OCI-LY3 (cell line): ENCODE results near the gene SKIDA1.

ENCODE experiments used
- H2AFZ ChIP-seq: fragments of 200-600, 300-600 bp; shearing (Covaris generic); 2 replicates; pipeline ENCODE4 v1.6.0; 2014; ENCODE audit warnings: antibody characterized with exemption, low read depth, low read length
- H3K27ac ChIP-seq: fragments of 200-600, 300-600 bp; sonication (generic); 2 replicates; pipeline ENCODE4 v1.5.1; 2014; ENCODE audit warnings: mild to moderate bottlenecking, low read length, moderate library complexity, mixed read lengths
- H3K27me3 ChIP-seq: fragments of 200-600, 300-600 bp; sonication (generic); 2 replicates; pipeline ENCODE4 v1.6.1; 2014; ENCODE audit warnings: low read depth, low read length, mixed read lengths
- H3K36me3 ChIP-seq: fragments of 200-600, 300-600 bp; sonication (generic); replicated peaks from 2 replicates; pipeline ENCODE3; 2014; ENCODE audit warnings: low read depth, low read length, mixed read lengths
- H3K4me1 ChIP-seq: fragments of 300-600, 200-600 bp; sonication (generic); 2 replicates; pipeline ENCODE4 v1.6.1; 2014; ENCODE audit warnings: low read length, mixed read lengths
- H3K4me2 ChIP-seq: fragments of 200-600, 300-600 bp; sonication (generic); 2 replicates; pipeline ENCODE4 v1.6.1; 2014; ENCODE audit warnings: low read length, mixed read lengths
- H3K4me3 ChIP-seq: fragments of 300-600, 200-600 bp; sonication (generic); 2 replicates; pipeline ENCODE4 v1.5.1; 2014; ENCODE audit warnings: antibody characterized with exemption, mild to moderate bottlenecking, low read length, moderate library complexity
- H3K79me2 ChIP-seq: fragments of 300-600, 200-600 bp; shearing (Covaris generic); 2 replicates; pipeline ENCODE4 v1.6.1; 2014; ENCODE audit warnings: mild to moderate bottlenecking, low read length, mixed read lengths
- H3K9ac ChIP-seq: fragments of 300-600, 200-600 bp; shearing (Covaris generic); 2 replicates; pipeline ENCODE4 v1.6.0; 2014; ENCODE audit warnings: mild to moderate bottlenecking, low read length, moderate library complexity
- H3K9me3 ChIP-seq: fragments of 200-600, 300-600 bp; shearing (Covaris generic); 2 replicates; pipeline ENCODE4 v1.6.1; 2014; ENCODE audit warnings: low read length, mixed read lengths; ENCODE audit not compliant: insufficient read depth
- H4K20me1 ChIP-seq: fragments of 200-600, 300-600 bp; sonication (generic); 2 replicates; pipeline ENCODE4 v1.6.1; 2016; ENCODE audit warnings: low read length, mixed read lengths; ENCODE audit not compliant: insufficient read depth
- CTCF ChIP-seq: fragments of 200-600, 300-600 bp; sonication (generic); IDR thresholded peaks from 2 replicates; pipeline ENCODE4 v1.5.1; 2014; ENCODE audit warnings: antibody characterized with exemption, low read length, low read depth
- EZH2phosphoT487 ChIP-seq: fragments of 200-600 bp; shearing (Covaris generic); IDR thresholded peaks from 2 replicates; pipeline ENCODE4 v1.6.1; 2018; ENCODE audit warnings: antibody characterized with exemption, mixed run types, low read depth

SKIDA1 gene

GRCh38 chr10:21495002-21495751 is 30.3 kb downstream of the SKIDA1 start:
- H2AFZ ChIP-seq, result no peak overlapping the region
- H3K4me1 ChIP-seq, result peaks cover 7% of the 10 kb centered on the region; the same call in 1 of the 2 replicates

DNA sequence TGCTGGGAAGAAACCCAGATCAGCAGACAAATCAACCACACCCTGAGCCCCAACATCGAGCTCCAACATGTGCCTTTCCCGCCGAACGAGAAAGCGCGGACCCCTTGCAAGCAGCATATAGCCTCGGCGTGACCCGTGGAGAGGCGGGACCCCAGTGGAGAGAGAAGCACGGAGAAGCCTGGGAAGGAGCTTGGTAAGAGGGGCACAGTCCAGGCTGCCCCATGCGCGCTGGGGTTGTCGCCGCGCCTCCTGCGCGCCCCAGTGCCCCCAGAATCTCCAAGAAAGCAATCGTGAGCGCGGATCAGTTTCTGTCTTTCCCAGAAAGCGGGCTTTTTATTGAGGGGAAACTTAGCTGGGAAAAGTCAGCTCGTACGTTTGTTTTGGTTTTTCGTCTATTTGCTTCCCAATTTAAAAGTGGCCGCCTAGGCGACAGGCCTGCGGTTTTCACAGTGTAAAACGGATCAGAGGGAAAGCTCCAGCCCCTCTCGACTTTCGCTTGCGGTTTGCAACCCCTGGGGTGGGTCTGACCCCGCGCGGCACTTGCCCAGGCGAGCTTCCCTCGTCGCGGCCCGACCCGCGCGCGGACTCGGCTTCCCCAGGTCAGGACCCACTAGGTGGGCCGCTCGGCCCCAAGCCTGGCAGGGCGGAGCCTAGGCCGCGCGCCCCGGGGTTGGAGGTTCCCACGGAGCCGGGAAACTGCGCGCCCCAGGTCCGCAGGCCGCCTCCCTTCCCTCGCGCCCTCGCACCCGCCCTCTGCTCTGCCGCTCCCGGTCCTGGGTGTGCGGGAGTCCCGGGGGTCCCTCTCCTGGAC is 31.1 kb downstream of the SKIDA1 start:
- no peaks in the 10 kb centered on the region for H3K36me3 ChIP-seq
- no peaks in the 10 kb centered on the region for H4K20me1 ChIP-seq
- H3K79me2 ChIP-seq, result no peaks in the 10 kb centered on the region
- H3K4me1 ChIP-seq, result peaks cover 8% of the 10 kb centered on the region; the same call in 1 of the 2 replicates
- H3K4me3 ChIP-seq, result no peak overlapping the region
- H3K27me3 ChIP-seq, result peaks cover 20% of the 10 kb centered on the region
- no peaks in the 10 kb centered on the region for H3K9me3 ChIP-seq
- H3K27ac ChIP-seq, result no peak overlapping the region
- no peak overlapping the region for H3K9ac ChIP-seq
- no peak overlapping the region for H2AFZ ChIP-seq
- no peak overlapping the region for H3K4me2 ChIP-seq
- TF ChIP-seq EZH2phosphoT487 (no peak), CTCF (no peak)

More at GRCh38 chr10:21495002-21495751, 30.3 kb downstream of the SKIDA1 start:
- H4K20me1 ChIP-seq, result no peaks in the 10 kb centered on the region
- H3K79me2 ChIP-seq, result no peaks in the 10 kb centered on the region
- no peaks in the 10 kb centered on the region for H3K9me3 ChIP-seq
- H3K4me2 ChIP-seq, result peak overlapping the region; percentile 83
- H3K27ac ChIP-seq, result no peak overlapping the region
- no peaks in the 10 kb centered on the region for H3K36me3 ChIP-seq
- peaks cover 20% of the 10 kb centered on the region for H3K27me3 ChIP-seq
- H3K9ac ChIP-seq, result peak overlapping the region; percentile 44
- no peak for TF ChIP-seq EZH2phosphoT487
- no peak for TF ChIP-seq CTCF
- H3K4me3 ChIP-seq, result peak overlapping the region; percentile 99

GRCh38 chr10:21493784-21494183 is 31.7 kb downstream of the SKIDA1 start:
- Histone ChIP-seq H3K4me1 (peaks cover 12% of the 10 kb centered on the region; the same call in 1 of the 2 replicates), H3K9me3 (no peaks in the 10 kb centered on the region), H3K79me2 (no peaks in the 10 kb centered on the region), H3K4me2 (no peak overlapping the region), H3K36me3 (no peaks in the 10 kb centered on the region), H2AFZ (no peak overlapping the region), H3K9ac (no peak overlapping the region), H3K4me3 (no peak overlapping the region), H3K27ac (no peak overlapping the region), H4K20me1 (no peaks in the 10 kb centered on the region), H3K27me3 (peaks cover 19% of the 10 kb centered on the region)
- TF ChIP-seq EZH2phosphoT487 (no peak), CTCF (no peak)

DNA sequence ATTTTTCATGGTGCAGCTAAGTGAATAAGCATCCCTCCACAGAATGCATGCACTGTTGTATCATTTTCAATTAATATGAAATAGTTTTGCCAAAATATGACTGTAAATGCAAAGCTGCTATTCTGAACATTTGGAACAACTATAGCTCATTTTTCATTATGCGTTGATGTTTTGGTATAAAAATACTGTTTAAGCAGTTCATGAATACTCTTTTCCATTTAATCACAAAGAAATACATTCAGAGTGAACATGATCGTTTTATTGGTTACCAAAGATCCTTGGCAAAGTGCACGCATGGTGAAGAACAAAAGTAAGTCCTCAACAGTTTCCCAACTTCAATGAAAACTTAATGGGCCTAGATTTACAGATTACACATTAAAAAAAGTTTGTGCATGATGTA is 33.1 kb downstream of the SKIDA1 start:
- Histone ChIP-seq H4K20me1 (no peaks in the 10 kb centered on the region), H2AFZ (no peak overlapping the region), H3K9ac (no peak overlapping the region), H3K36me3 (no peaks in the 10 kb centered on the region), H3K27ac (no peak overlapping the region), H3K4me2 (no peak overlapping the region), H3K9me3 (no peaks in the 10 kb centered on the region), H3K79me2 (no peaks in the 10 kb centered on the region), H3K4me1 (peaks cover 12% of the 10 kb centered on the region; the same call in 1 of the 2 replicates), H3K27me3 (peaks cover 6% of the 10 kb centered on the region), H3K4me3 (no peak overlapping the region)
- TF ChIP-seq CTCF, result no peak
- TF ChIP-seq EZH2phosphoT487, result no peak
